ENCODE results near the gene SLMAP. TPM values are rescaled to one million over a fixed set of nuclear protein-coding genes. Genes with fewer than 3 reads are reported as not detected.
"Not testable (repeated sequence)": the region's sequence is repeated elsewhere in the genome, so short reads cannot be mapped to it uniquely, and the experiment has no call there.

The SLMAP gene
- total RNA-seq, 1 donor from 2014 or later: 71.4 TPM

- Histone ChIP-seq H3K36me3 (ENCODE audit: insufficient read depth, low read length) (peaks cover 10% of the 10 kb centered on the region), H3K4me1 (ENCODE audit: insufficient read depth, low read length) (no peaks in the 10 kb centered on the region), H4K20me1 (ENCODE audit: insufficient read depth, low read length) (no peaks in the 10 kb centered on the region), H3K4me3 (ENCODE audit: insufficient read depth, low read depth, low read length) (no peak overlapping the region), H3K27ac (ENCODE audit: low read depth, low read length) (no peak overlapping the region), H3K9ac (ENCODE audit: low read length) (no peak overlapping the region), H3K79me2 (ENCODE audit: insufficient read depth, low read length) (no peaks in the 10 kb centered on the region), H3K9me3 (ENCODE audit: insufficient read depth, low read depth, low read length) (no peaks in the 10 kb centered on the region), H3K27me3 (ENCODE audit: insufficient read depth, low read length) (no peaks in the 10 kb centered on the region), H3K4me2 (ENCODE audit: low read length) (no peak overlapping the region), H2AFZ (ENCODE audit: low read depth, low read length) (no peak overlapping the region)
- H3K27ac Mint-ChIP-seq (ENCODE audit: unreplicated experiment): no peak overlapping the region
- FAIRE-seq (no peak), DNase-seq (ENCODE audit: low read depth) (no peak)
- H3K9me3 Mint-ChIP-seq (ENCODE audit: unreplicated experiment): no peaks in the 10 kb centered on the region
- H3K27me3 Mint-ChIP-seq (ENCODE audit: low read depth, unreplicated experiment): no peaks in the 10 kb centered on the region
- H3K4me1 Mint-ChIP-seq (ENCODE audit: low read depth, unreplicated experiment): peaks cover 3% of the 10 kb centered on the region
- TF ChIP-seq, protein P1, sequence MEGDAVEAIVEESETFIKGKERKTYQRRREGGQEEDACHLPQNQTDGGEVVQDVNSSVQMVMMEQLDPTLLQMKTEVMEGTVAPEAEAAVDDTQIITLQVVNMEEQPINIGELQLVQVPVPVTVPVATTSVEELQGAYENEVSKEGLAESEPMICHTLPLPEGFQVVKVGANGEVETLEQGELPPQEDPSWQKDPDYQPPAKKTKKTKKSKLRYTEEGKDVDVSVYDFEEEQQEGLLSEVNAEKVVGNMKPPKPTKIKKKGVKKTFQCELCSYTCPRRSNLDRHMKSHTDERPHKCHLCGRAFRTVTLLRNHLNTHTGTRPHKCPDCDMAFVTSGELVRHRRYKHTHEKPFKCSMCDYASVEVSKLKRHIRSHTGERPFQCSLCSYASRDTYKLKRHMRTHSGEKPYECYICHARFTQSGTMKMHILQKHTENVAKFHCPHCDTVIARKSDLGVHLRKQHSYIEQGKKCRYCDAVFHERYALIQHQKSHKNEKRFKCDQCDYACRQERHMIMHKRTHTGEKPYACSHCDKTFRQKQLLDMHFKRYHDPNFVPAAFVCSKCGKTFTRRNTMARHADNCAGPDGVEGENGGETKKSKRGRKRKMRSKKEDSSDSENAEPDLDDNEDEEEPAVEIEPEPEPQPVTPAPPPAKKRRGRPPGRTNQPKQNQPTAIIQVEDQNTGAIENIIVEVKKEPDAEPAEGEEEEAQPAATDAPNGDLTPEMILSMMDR (IDR thresholded peaks at IDR 0.05; ENCODE audit: insufficient read depth, low read depth, low read length): no peak
- no peak for TF ChIP-seq EZH2 (IDR thresholded peaks at IDR 0.05; ENCODE audit: insufficient read depth, low read length)
- no peak overlapping the region for H3K4me3 Mint-ChIP-seq (ENCODE audit: unreplicated experiment)
- peaks cover 7% of the 10 kb centered on the region for H3K36me3 Mint-ChIP-seq (ENCODE audit: low read depth, unreplicated experiment)
These were observed 106.8 kb downstream of the SLMAP start for GRCh38 chr3:57862894-57863293.

DNA sequence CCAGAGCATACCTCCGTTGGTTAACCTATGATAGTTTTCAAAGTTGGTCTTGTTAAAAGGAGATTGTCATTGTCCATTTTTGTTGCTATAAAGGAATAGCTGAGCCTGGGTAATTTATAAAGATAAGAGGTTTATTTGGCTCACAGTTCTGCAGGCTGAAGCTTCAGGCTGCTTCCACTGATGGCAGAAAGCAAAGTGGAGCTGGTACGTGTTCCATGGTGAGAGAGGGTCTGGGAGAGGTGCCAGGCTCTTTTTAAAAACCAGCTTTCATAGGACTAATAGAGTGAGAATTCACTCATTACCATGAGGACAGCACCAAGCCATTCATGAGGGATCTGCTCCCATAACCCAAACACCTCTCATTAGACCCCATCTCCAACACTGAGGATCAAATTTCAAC is 107.3 kb downstream of the SLMAP start:
- H3K9me3 ChIP-seq (ENCODE audit: insufficient read depth, low read depth, low read length): no peaks in the 10 kb centered on the region
- no peaks in the 10 kb centered on the region for H3K4me1 ChIP-seq (ENCODE audit: insufficient read depth, low read length)
- no peaks in the 10 kb centered on the region for H3K27me3 ChIP-seq (ENCODE audit: insufficient read depth, low read length)
- H3K36me3 ChIP-seq (ENCODE audit: insufficient read depth, low read length): peaks cover 5% of the 10 kb centered on the region
- Mint-ChIP-seq H3K4me3 (ENCODE audit: unreplicated experiment) (no peak overlapping the region), H3K36me3 (ENCODE audit: low read depth, unreplicated experiment) (peaks cover 7% of the 10 kb centered on the region), H3K27ac (ENCODE audit: unreplicated experiment) (no peak overlapping the region), H3K4me1 (ENCODE audit: low read depth, unreplicated experiment) (peaks cover 3% of the 10 kb centered on the region), H3K27me3 (ENCODE audit: low read depth, unreplicated experiment) (no peaks in the 10 kb centered on the region), H3K9me3 (ENCODE audit: unreplicated experiment) (no peaks in the 10 kb centered on the region)
- DNase-seq (ENCODE audit: low read depth): no peak
- no peak overlapping the region for H2AFZ ChIP-seq (ENCODE audit: low read depth, low read length)
- H3K4me3 ChIP-seq (ENCODE audit: insufficient read depth, low read depth, low read length): no peak overlapping the region
- no peaks in the 10 kb centered on the region for H4K20me1 ChIP-seq (ENCODE audit: insufficient read depth, low read length)
- TF ChIP-seq, protein P1 (IDR thresholded peaks at IDR 0.05; ENCODE audit: insufficient read depth, low read depth, low read length): no peak
- no peak for TF ChIP-seq EZH2 (IDR thresholded peaks at IDR 0.05; ENCODE audit: insufficient read depth, low read length)
- H3K4me2 ChIP-seq (ENCODE audit: low read length): no peak overlapping the region
- H3K9ac ChIP-seq (ENCODE audit: low read length): no peak overlapping the region
- no peak overlapping the region for H3K27ac ChIP-seq (ENCODE audit: low read depth, low read length)
- no peaks in the 10 kb centered on the region for H3K79me2 ChIP-seq (ENCODE audit: insufficient read depth, low read length)
- no peak for FAIRE-seq

DNA sequence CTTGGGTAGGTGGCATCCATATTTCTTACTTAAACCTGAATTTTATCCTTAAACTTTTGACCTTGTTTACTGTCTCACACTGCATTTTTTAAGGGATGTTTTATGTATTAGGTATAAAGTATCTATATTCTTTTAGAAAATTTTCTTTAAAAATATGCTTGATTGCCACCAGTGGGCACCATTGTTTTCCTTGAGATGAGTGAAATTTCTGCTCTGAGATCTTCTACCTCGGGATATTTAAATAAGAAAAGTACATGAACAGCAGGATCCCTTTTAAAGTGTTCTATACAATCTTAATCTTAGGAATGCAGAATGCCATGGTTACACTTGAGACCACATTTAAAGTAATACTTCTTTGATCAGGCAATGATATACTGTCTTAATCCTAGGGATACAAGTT is 108.7 kb downstream of the SLMAP start:
- Histone ChIP-seq H3K4me2 (ENCODE audit: low read length) (no peak overlapping the region), H2AFZ (ENCODE audit: low read depth, low read length) (no peak overlapping the region), H3K36me3 (ENCODE audit: insufficient read depth, low read length) (peaks cover 5% of the 10 kb centered on the region), H3K79me2 (ENCODE audit: insufficient read depth, low read length) (no peaks in the 10 kb centered on the region), H4K20me1 (ENCODE audit: insufficient read depth, low read length) (no peaks in the 10 kb centered on the region), H3K4me3 (ENCODE audit: insufficient read depth, low read depth, low read length) (no peak overlapping the region), H3K27me3 (ENCODE audit: insufficient read depth, low read length) (no peaks in the 10 kb centered on the region), H3K4me1 (ENCODE audit: insufficient read depth, low read length) (no peaks in the 10 kb centered on the region), H3K9ac (ENCODE audit: low read length) (no peak overlapping the region), H3K27ac (ENCODE audit: low read depth, low read length) (no peak overlapping the region), H3K9me3 (ENCODE audit: insufficient read depth, low read depth, low read length) (no peaks in the 10 kb centered on the region)
- FAIRE-seq (no peak), DNase-seq (ENCODE audit: low read depth) (no peak)
- H3K27ac Mint-ChIP-seq (ENCODE audit: unreplicated experiment): no peak overlapping the region
- peaks cover 4% of the 10 kb centered on the region for H3K36me3 Mint-ChIP-seq (ENCODE audit: low read depth, unreplicated experiment)
- TF ChIP-seq, protein P1 (IDR thresholded peaks at IDR 0.05; ENCODE audit: insufficient read depth, low read depth, low read length): peak; percentile 39
- TF ChIP-seq EZH2 (IDR thresholded peaks at IDR 0.05; ENCODE audit: insufficient read depth, low read length): no peak
- H3K4me3 Mint-ChIP-seq (ENCODE audit: unreplicated experiment): no peak overlapping the region
- no peaks in the 10 kb centered on the region for H3K9me3 Mint-ChIP-seq (ENCODE audit: unreplicated experiment)
- no peaks in the 10 kb centered on the region for H3K27me3 Mint-ChIP-seq (ENCODE audit: low read depth, unreplicated experiment)
- H3K4me1 Mint-ChIP-seq (ENCODE audit: low read depth, unreplicated experiment): peaks cover 3% of the 10 kb centered on the region

DNA sequence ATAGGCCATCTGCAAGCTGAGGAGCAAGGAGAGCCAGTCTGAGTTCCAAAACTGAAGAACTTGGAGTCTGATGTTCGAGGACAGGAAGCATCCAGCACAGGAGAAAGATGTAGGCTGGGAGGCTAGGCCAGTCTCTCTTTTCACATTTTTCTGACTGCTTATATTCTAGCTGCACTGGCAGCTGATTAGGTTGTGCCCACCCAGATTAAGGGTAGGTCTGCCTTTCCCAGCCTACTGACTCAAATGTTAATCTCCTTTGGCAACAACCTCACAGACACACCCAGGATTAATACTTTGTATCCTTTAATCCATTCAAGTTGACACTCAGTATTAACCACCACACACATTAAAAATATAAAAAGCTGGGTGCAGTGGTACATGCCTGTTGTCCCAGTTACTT is 113.0 kb downstream of the SLMAP start:
- H3K79me2 ChIP-seq (ENCODE audit: insufficient read depth, low read length); H3K4me1 Mint-ChIP-seq (ENCODE audit: low read depth, unreplicated experiment); H3K27ac Mint-ChIP-seq (ENCODE audit: unreplicated experiment); H3K27me3 Mint-ChIP-seq (ENCODE audit: low read depth, unreplicated experiment); H3K9ac ChIP-seq (ENCODE audit: low read length); H4K20me1 ChIP-seq (ENCODE audit: insufficient read depth, low read length); H3K36me3 ChIP-seq (ENCODE audit: insufficient read depth, low read length); H3K4me1 ChIP-seq (ENCODE audit: insufficient read depth, low read length); H3K27me3 ChIP-seq (ENCODE audit: insufficient read depth, low read length); H3K9me3 Mint-ChIP-seq (ENCODE audit: unreplicated experiment); H3K27ac ChIP-seq (ENCODE audit: low read depth, low read length); FAIRE-seq; H3K9me3 ChIP-seq (ENCODE audit: insufficient read depth, low read depth, low read length); H3K4me3 Mint-ChIP-seq (ENCODE audit: unreplicated experiment); H3K4me3 ChIP-seq (ENCODE audit: insufficient read depth, low read depth, low read length); H2AFZ ChIP-seq (ENCODE audit: low read depth, low read length); H3K4me2 ChIP-seq (ENCODE audit: low read length); H3K36me3 Mint-ChIP-seq (ENCODE audit: low read depth, unreplicated experiment); DNase-seq (ENCODE audit: low read depth): not testable (repeated sequence)
